HepG2 (cell line): ENCODE results near the gene NBPF4. TPM values are rescaled to one million over a fixed set of nuclear protein-coding genes. Genes with fewer than 3 reads are reported as not detected.
"Not testable (repeated sequence)": the region's sequence is repeated elsewhere in the genome, so short reads cannot be mapped to it uniquely, and the experiment has no call there.

ENCODE experiments used
- ATAC-seq: fragments of 200-7000 bp; cut with Tn5 transposase; 3 replicates; pipeline ENCODE4 v1.9.1; 2020; ENCODE audit warnings: mild to moderate bottlenecking, moderate library complexity
- BruUV-seq: library from RNA; stranded (reverse); fragments of 400-500 nt; replicated peaks from 2 replicates; lab custom pipeline; 2021; lab: Mats Ljungman, UMichigan
- CTCF ChIA-PET: fragments of 300-600 bp; formaldehyde crosslinking; extraction: SDS; loops from one replicate; lab custom pipeline; 2021; ENCODE audit warnings: low total read pairs, inconsistent platforms, low intra/inter-chr PET ratio; lab: Yijun Ruan, JAX
- POLR2A ChIA-PET: fragments of 350-600 bp; sonication (Branson Sonifier 250); formaldehyde crosslinking; loops from one replicate; lab custom pipeline; 2020; ENCODE audit warnings: antibody characterized with exemption, inconsistent platforms; lab: Yijun Ruan, JAX
- DNase-seq: peaks from one replicate; pipeline ENCODE4 v3.0.0-alpha.2; 2015; ENCODE audit warnings: low spot score
- FAIRE-seq: peaks from 3 replicates; lab custom pipeline; 2011; peaks lifted over from hg19 to GRCh38; lab: Jason Lieb, UNC
- H2AFZ ChIP-seq: one replicate; pipeline ENCODE4 v1.6.1; 2011; ENCODE audit warnings: low read length, inconsistent platforms
- H3K27ac ChIP-seq: fragments of 300-600 bp; 3 replicates; pipeline ENCODE4 v1.8.0; 2011; ENCODE audit warnings: mixed run types, mild to moderate bottlenecking, mixed read lengths, low read length, inconsistent platforms; ENCODE audit not compliant: insufficient read depth; ENCODE audit errors: extremely low read length
- H3K27me3 ChIP-seq, 2 experiments: fragments of 200-600 bp in 1 of 2; 2 replicates in 1 of 2; 3 replicates in 1 of 2; pipeline versions ENCODE4 v1.6.0 to v1.8.0; 2011; ENCODE audit warnings: low read length in 2 of 2, mild to moderate bottlenecking in 2 of 2, moderate library complexity in 2 of 2, inconsistent platforms in 1 of 2; ENCODE audit not compliant: insufficient read depth in 2 of 2, control insufficient read depth in 1 of 2
- H3K36me3 ChIP-seq, 2 experiments: fragments of 200-600 bp in 1 of 2; replicated peaks in 1 of 2; 2 replicates in 1 of 2; 3 replicates in 1 of 2; pipeline versions ENCODE4 v1.5.1 to v1.8.0; 2011; ENCODE audit warnings: low read length in 2 of 2, inconsistent platforms in 1 of 2; ENCODE audit not compliant: insufficient read depth in 2 of 2, control insufficient read depth in 1 of 2
- H3K4me1 ChIP-seq: 2 replicates; pipeline ENCODE4 v1.5.1; 2012; ENCODE audit warnings: low read length, inconsistent platforms; ENCODE audit not compliant: insufficient read depth
- H3K4me2 ChIP-seq: 2 replicates; pipeline ENCODE4 v1.6.0; 2011; ENCODE audit warnings: low read depth, low read length, inconsistent platforms
- H3K4me3 ChIP-seq, 3 experiments: fragments of 200-600 bp in 1 of 3; sonication (generic), shearing (Covaris generic) in 1 of 3; replicated peaks in 1 of 3; 2 replicates each; pipeline ENCODE4 v1.5.1; 2011 to 2016; ENCODE audit warnings: low read length in 3 of 3, inconsistent platforms in 2 of 3, low read depth in 2 of 3, mild to moderate bottlenecking in 2 of 3, control low read depth in 1 of 3, mixed read lengths in 1 of 3; ENCODE audit not compliant: insufficient read depth in 1 of 3
- H3K79me2 ChIP-seq: one replicate; pipeline ENCODE4 v1.6.1; 2011; ENCODE audit warnings: low read length, inconsistent platforms; ENCODE audit not compliant: insufficient read depth
- H3K9ac ChIP-seq: 2 replicates; pipeline ENCODE4 v1.6.0; 2011; ENCODE audit warnings: mild to moderate bottlenecking, low read depth, low read length, inconsistent platforms; ENCODE audit not compliant: insufficient read depth
- H3K9me3 ChIP-seq: 2 replicates; pipeline ENCODE4 v1.5.1; 2012; ENCODE audit warnings: mild to moderate bottlenecking, low read length
- H4K20me1 ChIP-seq: 2 replicates; pipeline ENCODE4 v1.6.0; 2011; ENCODE audit warnings: inconsistent platforms, mild to moderate bottlenecking, low read length, moderate library complexity; ENCODE audit not compliant: insufficient read depth
- FOXK2 ChIP-seq: fragments of 450-650 bp; IDR thresholded peaks from 2 replicates; pipeline ENCODE4 v1.6.1; 2016
- MLXIP ChIP-seq: sonication (generic); formaldehyde crosslinking; IDR thresholded peaks from 2 replicates; pipeline ENCODE4 v1.9.0; 2021; ENCODE audit warnings: missing genetic modification reagents, borderline replicate concordance
- SMYD3 ChIP-seq: sonication (generic); formaldehyde crosslinking; IDR thresholded peaks from 2 replicates; pipeline ENCODE4 v1.8.1; 2023; ENCODE audit warnings: mild to moderate bottlenecking, missing genetic modification reagents
- WGBS: methylation state at CpG from one replicate; pipeline ENCODE4 v1.1.6; 2017; ENCODE audit warnings: low lambda C conversion rate; 5-methylcytosine and 5-hydroxymethylcytosine counted together
- in situ Hi-C: cut with HindIII; loops from 2 replicates; pipeline ENCODE4 v1.10.0; 2017; ENCODE audit warnings: low pct_unique_long_range_greater_than_20kb; ENCODE audit not compliant: extremely low pct_ligation_motif_present
- intact Hi-C: fragments of 100-400 bp; cut with micrococcal nuclease; formaldehyde crosslinking; loops from one replicate; pipeline ENCODE4 v1.10.0; 2022; ENCODE audit not compliant: unreplicated experiment
- polyA plus RNA-seq, 8 experiments: library from polyadenylated mRNA; depleted of rRNA in 3 of 8; stranded (reverse) in 7 of 8; unstranded in 1 of 8; fragments of >200 nt; fragmentation: Illumina TruSeq in 4 of 8; extraction: Trizol in 4 of 8; gene quantifications; 2 replicates each; pipeline versions ENCODE4 v1.2.1 to v1.2.3, GENCODE V29; 2011 to 2016; ENCODE audit warnings: low read depth in 4 of 8, missing spikeins in 1 of 8, mixed read lengths in 1 of 8; ENCODE audit not compliant: insufficient read depth in 1 of 8
- total RNA-seq, 5 experiments: library from RNA; depleted of rRNA; stranded (reverse); fragments of >200 nt; fragmentation: Illumina TruSeq; extraction: Trizol; gene quantifications; 2 replicates each; pipeline ENCODE4 v1.2.3, GENCODE V29; 2016; ENCODE audit warnings: low read depth in 1 of 5

The NBPF4 gene
- total and polyA plus RNA-seq, 2 of the 13 experiments (the other 11 are each of a cell fraction or from before 2014, with no cell fraction given): not detected

GRCh38 chr1:108208724-108209446 is 35.0 kb downstream of the NBPF4 start (continued):
- TF ChIP-seq MLXIP (CRISPR knock-in tag): no peak
- no peak for TF ChIP-seq FOXK2
- TF ChIP-seq SMYD3 (CRISPR knock-in tag): no peak

- FAIRE-seq, in situ Hi-C loops, H3K27ac ChIP-seq, CTCF ChIA-PET, H3K4me2 ChIP-seq, BruUV-seq, H3K27me3 ChIP-seq, H3K9me3 ChIP-seq, H3K36me3 ChIP-seq, H3K79me2 ChIP-seq, H3K9ac ChIP-seq, DNase-seq, POLR2A ChIA-PET, intact Hi-C loops, H4K20me1 ChIP-seq, H2AFZ ChIP-seq, ATAC-seq, H3K4me3 ChIP-seq: not testable (repeated sequence)
- 42% methylated on average over 3 of the region's 3 CpGs for WGBS
- 0 out of 2 replicates have a peak, but pooled peaks cover 13% of the 10 kb centered on the region for H3K4me1 ChIP-seq
Measured at GRCh38 chr1:108203582-108203981, 40.3 kb downstream of the NBPF4 start.
